ENCODE data around the gene MMP28. TPM values are rescaled to one million over a fixed set of nuclear protein-coding genes. Genes with fewer than 3 reads are reported as not detected.

The MMP28 gene
- polyA plus RNA-seq, 1 donor, result 3.6 TPM

DNA sequence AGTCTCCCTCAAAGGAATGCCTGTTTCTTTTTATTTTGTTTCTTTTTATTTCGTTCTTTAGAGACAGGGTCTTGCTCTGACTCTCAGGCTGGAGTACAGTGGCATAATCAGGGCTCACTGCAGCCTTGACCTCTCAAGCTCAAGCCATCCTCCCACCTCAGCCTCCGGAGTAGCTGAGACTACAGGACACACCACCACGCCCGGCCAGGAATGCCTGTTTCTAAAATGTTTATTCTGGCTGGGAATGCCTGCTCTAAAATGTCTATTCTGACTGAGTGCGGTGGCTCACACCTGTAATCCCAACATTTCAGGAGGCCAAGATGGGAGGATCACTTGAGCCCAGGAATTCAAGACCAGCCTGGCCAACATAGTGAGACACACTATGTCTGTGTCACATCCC lies 2.5 kb upstream of the MMP28 start:
- DNase-seq (ENCODE audit: low read depth), result no peak

DNA sequence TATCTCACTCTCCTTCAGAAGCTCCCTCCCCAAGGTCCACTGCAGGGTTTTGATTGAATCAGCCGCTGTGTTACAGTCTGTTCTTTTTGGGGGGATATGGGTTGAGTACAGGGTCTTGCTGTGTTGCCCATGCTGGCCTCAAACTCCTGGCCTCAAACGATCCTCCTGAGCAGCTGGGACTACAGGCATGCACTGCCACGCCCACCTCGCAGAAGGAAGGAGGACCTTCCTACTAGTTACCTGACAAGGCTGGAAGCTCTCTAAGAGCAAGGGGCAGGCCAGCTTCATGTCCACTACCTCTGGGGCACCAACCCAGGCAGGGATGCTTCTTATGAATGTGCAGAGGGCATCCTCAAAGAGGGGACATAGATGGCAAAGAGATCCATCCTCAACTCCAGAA lies 1.9 kb upstream of the MMP28 start:
- DNase-seq (ENCODE audit: low read depth), result no peak

DNA sequence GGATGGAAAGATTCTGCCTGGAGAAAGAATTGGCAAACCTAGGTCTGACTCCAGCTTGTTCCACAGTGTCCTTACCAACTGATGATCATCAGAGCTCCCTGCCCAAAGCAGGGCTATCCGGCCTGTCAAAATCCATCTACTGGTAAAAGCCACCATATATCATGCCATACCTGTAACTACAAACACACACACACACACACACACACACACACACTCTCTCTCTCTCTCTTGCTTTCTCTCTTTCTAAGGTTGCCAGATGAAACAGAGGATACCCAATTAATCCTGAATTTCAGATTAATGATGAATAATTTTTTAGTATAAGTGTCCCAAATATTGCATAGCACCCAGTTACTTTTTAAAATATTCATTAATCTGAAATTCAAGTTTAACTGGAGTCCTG lies 1.5 kb upstream of the MMP28 start:
- DNase-seq (ENCODE audit: low read depth), result no peak

DNA sequence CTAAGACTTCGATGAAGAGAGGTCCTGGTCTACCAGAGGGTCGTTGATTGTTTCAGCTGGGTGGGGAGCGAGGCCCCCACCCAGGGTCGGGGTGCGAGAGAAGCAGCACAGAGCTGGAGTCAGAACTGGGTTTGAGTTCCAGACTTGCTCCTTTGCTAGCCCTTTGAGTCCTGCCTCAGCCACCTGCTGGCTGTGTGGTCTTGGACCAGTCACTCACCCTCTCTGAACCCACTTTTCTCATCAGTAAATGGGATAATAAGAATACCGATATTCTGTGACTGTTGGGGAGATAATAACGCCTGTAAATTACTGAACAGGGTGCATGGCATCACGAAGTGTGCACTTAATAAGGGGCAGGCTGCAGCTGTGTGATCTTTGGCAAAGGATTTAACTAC lies 427 bp upstream of the MMP28 start:
- DNase-seq (ENCODE audit: low read depth), result no peak

DNA sequence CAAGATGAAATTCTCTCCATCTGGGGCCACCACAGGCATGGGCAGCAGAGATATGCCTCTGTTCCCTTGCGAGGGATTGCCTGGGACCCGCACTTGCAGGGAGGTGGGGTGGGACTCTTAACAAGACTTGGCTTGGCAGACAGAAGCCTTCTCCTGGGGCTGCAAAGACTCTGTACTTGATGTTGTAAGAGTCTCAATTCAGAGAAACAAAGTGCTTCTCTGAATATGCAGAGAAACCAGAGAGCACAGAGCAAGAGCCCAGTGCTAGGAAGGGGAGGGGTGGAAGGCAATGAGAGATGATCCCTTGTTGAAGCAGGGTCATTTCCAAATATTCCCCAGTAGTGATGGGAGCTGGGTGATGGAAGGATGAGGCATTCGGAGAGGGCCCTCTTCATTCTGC lies 2.2 kb downstream of the MMP28 start:
- DNase-seq (ENCODE audit: low read depth), result no peak

DNA sequence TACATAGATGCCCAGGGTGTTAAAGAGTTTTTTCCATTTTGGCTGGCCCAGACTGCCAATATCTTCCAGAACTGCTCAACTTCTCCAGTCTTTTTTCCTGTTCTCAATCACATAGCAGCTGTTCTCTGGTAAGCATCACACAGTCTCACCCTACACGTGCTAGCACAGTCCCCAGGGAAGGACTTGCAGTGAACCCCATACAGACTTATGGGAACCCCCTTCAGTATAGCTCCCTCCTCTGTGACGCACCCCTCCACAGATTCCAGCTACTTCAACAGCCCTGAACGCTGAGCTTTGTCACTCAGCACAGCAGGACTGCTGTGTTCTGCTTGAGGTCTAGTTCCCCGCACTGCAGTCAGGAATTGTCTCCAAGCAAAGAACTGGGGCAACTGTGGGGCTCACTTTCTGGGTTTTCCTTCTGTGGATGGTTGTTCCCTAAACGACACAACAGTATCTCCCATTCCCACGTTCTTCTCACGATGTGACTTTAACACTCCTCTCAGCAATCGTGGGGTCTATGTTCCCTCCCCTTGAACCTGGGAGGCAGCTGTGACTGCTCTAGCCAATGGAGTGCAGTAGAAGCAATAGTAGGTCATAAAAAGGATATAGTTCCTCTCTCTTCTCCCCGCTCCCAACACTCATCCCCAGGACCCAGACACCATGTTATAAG lies 3.6 kb downstream of the MMP28 start:
- DNase-seq (ENCODE audit: low read depth), result no peak

DNA sequence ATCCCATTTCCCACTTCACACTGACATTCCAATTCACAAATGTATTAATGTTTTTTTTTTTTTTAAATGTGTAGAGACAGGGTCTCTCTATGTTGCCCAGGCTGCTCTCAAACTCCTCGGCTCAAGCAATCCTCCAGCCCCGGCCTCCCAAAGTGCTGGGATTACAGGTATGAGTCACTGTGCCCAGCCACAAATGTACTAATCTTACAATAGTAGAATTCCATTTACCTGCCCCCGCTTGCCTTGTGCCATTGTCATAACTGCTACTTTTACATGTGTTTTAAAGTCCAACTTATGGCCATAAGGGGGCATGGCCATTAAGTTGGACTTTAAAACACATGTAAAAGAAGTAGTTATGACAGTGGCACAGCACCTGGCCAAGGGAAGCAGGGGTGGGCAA lies 4.6 kb downstream of the MMP28 start:
- DNase-seq (ENCODE audit: low read depth), result no peak

DNA sequence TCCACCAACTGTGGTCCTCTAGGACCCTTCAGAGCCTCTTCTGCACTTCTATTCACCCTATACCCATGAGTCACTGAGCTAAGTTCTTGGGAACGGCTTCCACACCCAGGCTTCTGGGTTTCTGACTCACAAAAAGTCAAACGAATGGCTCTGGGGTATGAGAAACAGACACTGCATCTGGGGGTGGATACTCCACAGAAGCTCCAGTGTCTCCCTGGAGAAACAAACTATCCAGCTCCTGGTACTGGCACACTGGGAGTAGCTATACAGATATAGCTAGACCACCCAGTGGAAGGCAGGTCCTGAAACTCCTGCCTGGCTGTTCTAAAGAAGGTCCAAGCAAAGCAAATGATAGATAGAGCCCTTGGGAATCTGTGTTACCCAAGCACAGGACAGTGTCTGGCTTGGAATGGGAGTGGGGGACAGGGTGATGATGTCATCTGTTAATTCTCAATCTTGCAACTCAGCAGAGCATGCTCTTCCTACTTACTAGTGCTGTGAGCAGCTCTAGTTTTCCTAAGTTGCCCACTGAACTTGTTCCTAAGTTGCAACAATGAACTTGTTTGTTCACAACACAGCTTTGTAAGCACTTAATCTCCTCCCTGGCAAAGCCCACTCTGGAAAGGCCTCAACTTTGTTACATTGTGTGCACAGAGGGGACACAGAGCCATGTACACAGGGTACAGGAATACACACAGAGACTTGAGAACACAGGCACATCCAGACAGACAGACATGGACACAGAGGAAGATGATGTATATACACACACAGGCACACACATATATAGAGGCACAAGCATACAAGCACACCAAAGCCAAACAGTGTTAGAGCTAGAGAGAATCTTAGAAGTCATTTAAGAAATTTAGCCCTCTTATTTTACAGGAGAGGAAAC lies 6.7 kb downstream of the MMP28 start:
- no peak for DNase-seq (ENCODE audit: low read depth)

DNA sequence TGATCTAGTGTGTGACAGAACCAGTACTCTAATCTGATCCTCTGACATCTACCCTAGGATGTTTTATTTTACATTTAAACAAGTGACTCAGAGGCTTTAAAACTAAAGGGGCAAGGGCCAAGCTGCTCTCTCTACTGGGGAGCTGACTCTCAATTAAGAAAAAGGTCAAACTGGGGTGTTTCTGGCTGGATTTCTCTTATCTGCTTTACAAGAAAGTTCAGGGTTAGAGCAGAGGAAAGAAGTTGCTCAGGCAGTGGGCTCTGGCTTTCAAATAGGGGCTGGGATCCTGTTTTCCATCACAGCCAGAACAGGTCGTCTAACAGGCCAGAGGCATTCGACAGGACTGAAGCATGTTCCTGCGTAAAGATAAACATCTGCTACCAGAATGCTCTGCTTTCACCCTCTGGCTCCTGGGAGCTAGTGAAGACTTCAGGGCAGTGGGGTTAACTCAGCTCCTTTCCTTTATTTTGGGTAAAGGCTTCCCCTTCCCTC lies 8.5 kb downstream of the MMP28 start:
- no peak for DNase-seq (ENCODE audit: low read depth)

DNA sequence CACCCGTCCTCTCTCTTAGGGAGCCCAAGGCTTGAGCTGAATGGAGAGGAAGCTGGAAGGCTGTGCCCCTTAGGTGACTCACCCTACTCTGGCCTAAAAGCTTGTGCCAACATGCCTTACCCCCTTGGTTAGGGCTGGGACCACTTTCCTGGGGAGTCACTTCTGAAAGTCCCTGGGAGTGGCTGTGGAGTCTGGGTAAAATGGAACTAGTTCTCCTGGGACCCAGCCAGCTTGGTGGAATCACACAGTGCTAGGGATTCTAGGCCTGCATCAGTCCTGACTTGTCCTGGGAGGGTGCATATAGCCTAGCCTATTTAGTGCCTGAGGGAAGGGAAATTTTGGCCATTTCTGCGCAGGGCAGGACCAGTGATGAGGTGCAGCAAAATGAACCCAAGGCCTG lies 10.5 kb downstream of the MMP28 start:
- DNase-seq (ENCODE audit: low read depth), result no peak

DNA sequence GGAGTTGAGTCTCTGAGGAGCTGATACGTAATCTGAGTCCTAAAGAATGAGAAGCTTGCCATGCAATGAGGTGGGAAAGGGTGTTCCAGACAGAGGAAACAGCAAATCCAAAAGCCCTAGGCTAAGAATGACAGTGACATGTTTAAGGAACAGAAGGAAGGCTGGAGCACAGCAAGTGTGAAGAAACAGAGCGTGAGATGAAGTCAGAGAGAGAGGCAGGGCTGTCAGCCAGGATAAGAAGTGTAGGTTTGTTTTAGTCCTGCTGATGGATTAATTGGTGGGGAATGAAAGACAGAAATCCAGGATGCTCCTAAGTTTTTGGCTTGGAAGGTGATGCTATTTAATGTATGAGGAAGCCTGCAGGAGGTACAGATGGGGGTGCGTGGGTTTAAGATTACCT lies 14.5 kb downstream of the MMP28 start:
- no peak for DNase-seq (ENCODE audit: low read depth)

DNA sequence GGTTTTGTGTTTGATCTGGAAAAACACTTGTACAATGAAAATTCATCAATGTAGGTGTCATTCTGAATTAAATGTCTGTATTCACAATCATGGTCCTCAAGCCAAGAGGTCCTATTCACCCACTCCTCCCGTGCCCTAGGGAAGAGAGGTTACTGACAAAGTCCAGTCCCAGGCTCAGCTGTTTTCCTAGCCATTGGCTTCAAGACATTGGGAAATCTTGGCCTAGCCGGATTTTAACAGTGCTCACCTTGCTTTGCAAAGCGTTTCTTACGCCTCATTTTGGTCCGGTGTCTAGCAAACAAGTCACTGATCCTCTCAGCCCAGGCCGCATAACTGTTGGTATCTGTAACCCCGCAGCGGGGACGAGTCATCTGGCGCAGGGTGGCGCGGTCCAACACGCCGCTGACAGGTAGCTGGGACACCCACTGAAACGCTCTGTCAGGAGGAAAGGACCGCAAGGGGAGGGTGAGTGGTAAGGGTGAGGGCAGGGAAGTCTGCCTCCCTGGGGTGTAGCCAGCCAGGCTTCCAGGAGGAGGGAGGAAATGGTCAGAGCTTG lies 16.7 kb downstream of the MMP28 start:
- no peak for DNase-seq (ENCODE audit: low read depth)

DNA sequence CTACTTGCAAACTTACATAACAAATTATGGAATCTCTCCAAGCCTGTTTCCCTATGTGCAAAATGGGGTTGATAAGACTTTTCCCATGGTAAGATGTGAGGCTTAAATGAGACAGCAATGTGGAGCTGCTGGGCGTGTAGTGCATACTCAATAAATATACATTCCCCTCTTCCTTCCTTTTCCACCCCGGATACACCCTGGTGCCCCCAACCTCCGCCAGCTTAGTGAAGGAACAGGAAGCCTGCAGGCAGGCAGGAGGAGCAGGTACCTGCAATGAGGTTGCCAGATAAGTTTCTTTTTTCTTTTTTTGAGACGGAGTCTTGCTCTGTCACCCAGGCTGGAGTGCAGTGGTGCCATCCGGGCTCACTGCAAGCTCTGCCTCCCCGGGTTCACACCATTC lies 19.9 kb downstream of the MMP28 start:
- no peak for DNase-seq (ENCODE audit: low read depth)

DNA sequence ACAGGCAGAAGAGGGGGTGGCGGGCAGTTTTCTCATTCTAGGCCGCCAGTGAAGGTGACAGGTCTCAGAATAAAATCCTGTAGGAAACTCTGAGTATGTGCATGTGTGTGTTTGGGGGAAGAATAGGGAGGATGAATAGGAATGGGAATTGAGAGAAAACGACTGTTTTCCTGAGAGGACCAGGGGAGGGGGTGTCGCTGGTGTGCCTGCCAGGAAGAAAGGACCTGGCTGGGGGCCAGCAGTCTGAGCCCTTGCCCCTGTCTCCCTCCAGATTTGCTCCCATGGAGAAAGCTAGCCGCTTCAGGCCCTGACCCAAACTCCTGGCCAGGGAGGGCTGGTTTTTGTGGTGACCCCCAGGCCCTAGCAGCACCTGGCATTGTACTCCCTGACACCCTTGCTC lies 20.4 kb downstream of the MMP28 start:
- DNase-seq (ENCODE audit: low read depth), result no peak

DNA sequence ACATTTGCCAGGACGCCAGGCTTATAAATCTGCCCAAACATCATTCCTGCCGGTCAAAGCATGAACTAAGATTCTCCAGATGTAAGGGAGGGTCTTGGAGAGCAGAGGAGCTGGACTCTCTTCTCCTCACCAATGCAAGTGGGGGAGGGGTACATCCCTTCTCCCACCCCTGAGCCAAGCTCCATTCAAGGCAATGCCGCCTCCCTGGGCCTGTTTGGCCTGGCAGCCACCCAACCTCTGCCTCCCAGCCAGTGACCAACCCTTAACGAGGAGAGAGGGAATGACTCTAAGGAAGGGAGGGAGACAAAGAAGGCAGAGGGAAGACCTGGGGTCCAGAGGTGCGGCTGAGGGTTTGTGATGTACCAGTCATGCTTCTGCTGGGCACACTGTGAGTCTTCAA lies 20.9 kb downstream of the MMP28 start:
- no peak for DNase-seq (ENCODE audit: low read depth)

DNA sequence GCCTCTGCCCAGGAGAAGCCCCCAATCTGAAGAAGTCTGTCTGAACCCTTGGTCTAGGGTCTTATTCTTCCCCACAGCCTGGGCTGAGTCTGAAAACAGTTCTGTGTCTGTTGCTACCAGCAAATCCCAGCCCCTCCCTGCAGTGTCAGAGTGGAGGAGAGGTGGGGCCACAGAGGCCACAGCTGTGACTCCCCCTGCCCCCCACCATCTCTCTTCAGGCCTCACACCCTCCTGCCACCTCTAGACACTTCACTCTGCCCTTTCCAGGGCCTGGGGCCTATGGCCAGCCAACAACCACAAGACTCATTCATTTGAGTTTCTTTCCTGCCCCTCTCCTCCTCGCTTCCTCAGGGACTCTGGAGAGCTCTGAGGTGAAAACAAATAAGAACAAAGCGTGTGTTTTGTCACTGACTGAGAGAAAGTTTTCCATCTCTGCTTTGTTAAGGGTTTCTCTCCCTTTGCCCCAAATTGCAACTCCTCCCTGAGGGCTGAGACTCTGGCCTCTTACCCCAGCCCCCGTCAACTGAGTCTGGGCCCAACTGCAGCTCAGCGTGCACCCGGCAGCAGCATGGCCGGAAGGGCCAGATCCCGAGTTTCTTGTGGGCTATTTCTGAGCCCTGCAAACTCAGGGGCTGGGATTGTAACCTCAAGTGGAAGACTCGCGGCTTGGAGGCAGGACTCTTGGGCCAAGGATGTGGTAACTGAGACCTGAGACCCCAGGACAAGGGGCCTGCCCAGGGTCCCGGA lies 21.6 kb downstream of the MMP28 start:
- DNase-seq (ENCODE audit: low read depth), result no peak

DNA sequence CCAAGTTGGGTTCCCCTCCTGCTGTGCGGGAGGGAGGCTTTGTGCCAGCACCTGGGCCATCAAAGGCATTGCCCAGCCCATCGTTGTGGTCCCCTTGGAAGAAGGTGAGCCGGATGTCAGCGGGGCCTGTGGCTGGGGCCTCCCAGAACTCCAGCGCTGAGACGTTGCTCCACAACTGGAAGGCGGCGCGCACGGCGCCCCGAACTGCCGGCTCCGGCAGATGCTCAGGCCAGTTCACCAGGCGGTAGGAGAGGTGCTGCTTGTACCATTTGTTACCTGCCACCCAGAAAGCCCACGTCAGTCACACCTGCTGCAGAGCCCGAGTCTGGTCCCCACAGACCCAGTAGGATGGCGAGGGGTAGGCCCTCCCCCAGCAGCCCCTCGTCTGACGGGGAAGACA lies 22.3 kb downstream of the MMP28 start:
- DNase-seq (ENCODE audit: low read depth), result no peak

DNA sequence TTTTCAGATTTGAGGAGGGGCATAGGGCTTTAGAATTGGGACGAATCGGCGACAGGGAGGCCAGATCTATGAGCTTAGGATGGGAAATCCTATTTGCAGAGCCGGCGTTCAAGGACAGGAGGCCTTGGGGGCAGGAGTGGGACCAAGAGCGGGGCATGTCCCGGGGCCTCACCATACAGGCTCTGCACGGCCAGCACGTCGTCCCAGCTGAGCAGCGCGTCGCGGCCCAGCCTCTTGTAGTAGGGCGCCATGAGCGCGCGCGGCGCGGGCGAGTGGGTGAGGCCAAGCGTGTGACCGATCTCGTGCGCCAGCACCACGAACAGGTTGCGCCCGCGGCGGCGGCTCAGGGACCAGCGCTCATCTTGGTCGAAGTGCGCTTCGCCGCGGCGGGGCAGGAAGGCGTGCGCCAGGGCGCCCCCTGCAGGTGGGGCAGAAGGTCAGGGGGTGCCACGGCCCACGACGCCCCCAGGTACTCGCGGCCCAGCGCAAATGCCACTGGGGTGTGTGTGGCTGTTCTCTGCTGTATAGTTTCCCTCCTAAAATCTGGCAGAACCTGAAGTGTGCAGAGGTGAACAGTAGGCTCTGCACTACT lies 25.4 kb downstream of the MMP28 start:
- no peak for DNase-seq (ENCODE audit: low read depth)

DNA sequence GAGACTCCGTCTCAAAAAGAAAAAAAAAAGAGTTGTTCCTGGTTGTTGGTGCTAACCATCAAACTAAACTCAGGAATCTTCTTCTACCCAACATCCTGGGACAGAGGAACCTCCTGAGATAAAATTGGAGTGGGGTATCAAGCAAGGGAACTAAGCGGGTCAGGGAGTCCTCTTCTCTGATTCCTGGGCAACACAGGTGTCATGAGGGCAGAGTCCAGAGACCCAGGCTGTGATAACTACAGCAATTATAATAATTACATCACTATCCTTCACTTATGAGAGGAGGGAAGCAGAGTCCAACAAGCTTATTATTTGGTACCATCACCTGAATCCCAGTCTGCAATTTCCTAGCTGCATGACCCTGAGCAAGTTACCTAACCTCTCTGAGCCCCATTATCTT lies 26.6 kb downstream of the MMP28 start:
- no peak for DNase-seq (ENCODE audit: low read depth)

DNA sequence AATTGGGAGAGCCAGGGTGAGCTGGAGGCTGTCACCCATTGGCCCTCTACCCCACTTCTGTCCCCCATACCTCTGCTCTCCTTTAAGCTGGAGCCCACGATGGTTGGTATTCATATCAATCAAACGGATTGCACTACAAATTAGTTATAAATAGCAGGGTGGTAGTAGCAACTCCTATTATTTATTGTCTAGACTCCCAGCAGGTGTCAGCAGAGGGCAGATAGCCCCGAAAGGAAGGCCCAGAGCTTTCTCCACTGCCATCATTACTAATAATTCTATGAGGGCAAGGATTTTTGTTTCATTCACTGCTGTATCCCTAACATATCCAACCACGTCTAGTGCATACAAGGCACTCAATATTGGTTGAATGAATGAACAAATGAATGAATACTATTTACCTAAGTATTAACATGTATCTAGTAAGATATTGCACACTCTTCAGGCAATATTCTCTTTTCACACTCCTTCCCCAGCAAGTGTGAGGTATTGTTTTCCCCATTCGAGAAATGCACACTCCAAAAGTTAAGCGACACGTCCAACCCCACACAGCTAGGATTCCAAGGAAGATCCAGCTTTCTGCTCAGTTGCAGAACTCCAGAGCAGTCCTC lies 28.4 kb downstream of the MMP28 start:
- DNase-seq (ENCODE audit: low read depth), result no peak

DNA sequence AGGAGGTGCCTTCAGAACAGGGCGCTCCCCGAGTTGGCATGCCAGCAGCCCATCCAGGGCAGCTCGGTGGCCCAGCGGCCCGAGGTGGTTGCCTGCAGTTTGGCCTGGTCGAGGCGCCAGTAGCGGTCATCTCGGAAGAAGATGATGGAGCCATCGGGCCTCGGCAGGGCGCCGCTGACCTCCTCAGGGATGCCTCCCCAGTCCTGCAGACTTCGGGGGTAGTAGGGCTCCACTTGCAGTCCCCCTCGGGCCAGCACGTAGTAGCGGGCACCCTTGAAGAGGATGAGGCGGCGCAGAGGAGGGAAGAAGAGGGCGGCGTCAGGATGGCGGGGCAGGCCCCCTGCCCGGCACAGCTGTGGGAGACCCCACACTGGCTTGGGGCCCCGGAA lies 29.0 kb downstream of the MMP28 start:
- no peak for DNase-seq (ENCODE audit: low read depth)

Data from forelimb muscle (tissue), 1 donor.